Activated gamma-delta T cell treated with anti-CD3 and anti-CD28 coated beads, Interleukin-2, amount 50 U/mL, for 16 hours (primary cell): ENCODE measurements around the gene DMD.
"Not testable (repeated sequence)": the region's sequence is repeated elsewhere in the genome, so short reads cannot be mapped to it uniquely, and the experiment has no call there.

Source experiments
- DNase-seq: peaks from one replicate; pipeline ENCODE4 v3.0.0-alpha.2; 2020; ENCODE audit warnings: low read depth

Gene DMD

DNA sequence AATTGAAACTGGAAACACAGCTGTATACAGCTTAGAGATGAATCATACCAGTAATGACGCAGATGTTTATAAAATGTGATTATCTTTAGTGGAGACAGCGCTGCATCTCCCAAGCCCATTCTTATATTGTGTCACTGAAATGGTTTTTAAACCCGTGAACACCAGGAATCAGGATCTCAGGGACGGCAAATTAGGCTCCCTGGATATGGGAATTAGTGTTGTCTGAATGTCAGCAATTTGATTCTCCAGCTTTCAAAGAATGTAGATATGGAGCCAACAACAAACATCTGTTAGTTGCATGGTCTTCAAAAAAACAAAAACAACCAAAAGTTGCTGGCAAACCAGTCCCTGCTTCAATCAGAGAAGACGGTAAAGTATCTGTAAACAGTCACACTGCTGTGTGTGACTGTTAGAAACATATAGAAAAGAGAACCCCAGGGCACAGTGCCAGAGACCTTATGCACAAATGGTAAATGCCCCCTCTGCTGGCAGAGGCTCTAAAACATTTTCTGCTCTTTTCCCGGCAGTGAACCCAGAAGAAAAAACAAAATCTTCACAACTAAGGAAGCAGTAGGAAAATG is 1787.7 kb downstream of the DMD start:
- DNase-seq: no peak

DNA sequence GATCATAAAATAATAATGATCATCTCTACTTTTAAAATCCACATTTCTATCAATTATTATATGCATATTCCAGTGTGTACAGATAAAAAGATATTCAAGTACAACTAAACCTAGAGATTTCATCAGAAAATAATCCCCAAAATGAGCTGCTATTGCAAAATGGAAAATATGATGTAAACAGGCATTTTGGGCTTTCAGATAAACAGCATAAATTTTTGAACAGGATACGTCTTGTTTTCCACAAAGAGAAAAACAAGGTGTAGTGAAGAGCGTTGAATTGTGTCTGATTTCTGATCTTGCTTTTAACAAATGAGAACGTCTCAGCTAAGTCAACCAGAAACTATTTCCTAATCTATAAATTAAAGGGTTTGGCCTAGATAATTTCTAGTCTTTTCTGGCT is 1789.9 kb downstream of the DMD start:
- DNase-seq: no peak

DNA sequence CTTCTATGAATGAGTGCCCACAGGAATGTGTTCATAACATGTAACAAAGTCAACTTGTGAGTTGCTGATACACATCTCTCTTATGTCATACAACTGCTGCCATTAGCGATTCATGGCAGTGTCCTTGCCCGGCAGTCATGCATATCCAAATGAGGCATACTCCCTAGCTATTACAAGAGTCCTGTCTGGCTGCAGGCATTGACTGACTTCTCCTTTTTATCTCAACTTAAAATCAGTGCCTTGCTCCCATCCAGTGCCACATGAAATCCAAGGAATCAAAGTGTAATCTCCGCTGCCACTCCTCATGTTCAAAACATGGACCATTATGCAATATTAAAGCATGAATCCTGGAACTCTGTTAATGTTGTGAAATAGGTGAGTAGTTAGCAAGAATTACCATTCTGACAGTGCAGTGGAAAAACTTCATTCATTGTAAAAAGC is 1790.6 kb downstream of the DMD start:
- DNase-seq: no peak

GRCh38 chrX:31420302-31420701 is 1791.0 kb downstream of the DMD start:
- no peak for DNase-seq

GRCh38 chrX:31397119-31397518 is 1814.2 kb downstream of the DMD start:
- no peak for DNase-seq

DNA sequence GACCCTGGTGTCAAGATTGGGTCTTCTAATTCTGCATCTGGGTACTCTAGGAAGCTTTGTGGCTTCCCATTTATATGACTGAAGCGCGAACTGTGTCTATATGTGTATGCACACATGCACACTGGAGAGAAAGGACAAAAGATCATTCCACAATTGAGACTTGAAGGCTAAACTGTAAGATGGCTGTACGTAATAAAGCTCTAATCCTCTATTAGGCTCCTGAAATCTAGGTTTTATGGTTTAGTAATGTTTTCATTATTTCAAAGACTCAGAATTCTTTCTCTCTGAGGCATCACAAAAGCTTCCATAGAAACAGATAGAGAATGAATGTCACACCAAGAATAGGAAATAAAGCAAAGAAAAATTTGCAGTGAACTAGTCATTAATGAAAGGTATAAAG is 1818.8 kb downstream of the DMD start:
- no peak for DNase-seq

- DNase-seq: no peak
These were observed 1822.4 kb downstream of the DMD start for GRCh38 chrX:31388946-31389345.

DNA sequence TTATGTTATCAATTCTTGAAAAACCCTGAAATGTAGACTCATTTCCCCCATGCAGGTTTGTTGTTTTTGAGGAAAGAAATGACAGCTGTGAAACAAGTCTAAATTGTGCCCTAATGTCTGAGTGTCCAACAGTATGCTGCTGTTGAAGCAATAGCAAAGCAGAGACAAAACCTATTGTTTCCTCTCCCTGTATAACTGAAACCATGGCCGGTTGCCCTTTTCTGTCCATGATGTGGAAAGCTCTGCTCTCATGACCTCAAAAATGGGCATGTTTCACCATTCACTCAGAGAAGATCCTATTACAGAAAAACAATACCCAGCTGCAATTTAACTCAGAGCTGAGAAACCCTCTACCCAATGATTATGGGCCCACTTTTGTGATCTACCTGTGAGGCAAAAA is 1826.9 kb downstream of the DMD start:
- no peak for DNase-seq

DNA sequence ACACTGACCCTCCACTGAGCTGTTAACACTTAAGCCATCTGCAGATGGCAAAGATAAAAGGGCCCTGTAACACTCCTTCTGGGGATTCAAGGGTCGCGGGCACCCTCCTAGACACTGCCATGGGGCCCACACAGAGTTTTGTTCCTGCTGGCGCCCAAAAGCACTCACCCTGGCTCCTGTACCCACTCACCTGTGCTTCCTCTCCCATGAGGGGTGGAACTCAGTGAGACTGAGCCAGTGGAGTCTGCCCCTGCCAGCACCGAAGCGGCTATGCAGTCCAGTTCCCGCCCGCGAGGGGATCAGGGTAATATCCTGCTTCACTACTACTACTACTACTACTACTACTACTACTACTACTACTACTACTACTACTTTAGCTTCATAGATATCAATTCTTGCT is 1827.4 kb downstream of the DMD start:
- DNase-seq: no peak

DNA sequence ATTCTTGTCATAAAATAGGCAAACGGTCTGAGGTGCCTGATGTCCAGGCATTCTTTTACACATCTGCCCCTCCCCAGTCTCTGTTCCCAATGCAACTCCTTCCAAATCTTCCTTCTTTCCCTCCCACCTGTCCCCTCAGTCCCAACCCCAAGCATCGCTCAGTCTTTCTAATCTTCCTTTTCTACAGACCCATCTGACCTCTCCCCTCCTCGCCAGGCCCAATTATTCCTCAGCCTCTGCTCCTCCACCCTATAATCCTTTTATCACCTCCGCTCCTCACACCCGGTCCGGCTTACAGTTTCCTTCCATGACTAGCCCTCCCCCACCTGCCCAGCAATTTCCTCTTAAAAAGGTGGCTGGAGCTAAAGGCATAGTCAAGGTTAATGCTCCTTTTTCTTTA is 1832.4 kb downstream of the DMD start:
- DNase-seq: not testable (repeated sequence)

DNA sequence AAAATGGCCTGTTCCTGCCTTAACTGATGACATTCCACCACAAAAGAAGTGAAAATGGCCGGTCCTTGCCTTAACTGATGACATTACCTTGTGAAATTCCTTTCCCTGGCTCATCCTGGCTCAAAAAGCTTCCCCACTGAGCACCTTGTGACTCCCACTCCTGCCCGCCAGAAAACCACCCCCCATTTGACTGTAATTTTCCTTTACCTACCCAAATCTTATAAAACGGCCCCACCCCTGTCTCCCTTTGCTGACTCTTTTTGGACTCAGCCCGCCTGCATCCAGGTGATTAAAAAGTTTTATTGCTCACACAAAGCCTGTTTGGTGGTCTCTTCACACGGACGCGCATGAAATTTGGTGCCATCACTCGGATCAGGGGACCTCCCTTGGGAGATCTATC is 1833.5 kb downstream of the DMD start:
- not testable (repeated sequence) for DNase-seq

DNA sequence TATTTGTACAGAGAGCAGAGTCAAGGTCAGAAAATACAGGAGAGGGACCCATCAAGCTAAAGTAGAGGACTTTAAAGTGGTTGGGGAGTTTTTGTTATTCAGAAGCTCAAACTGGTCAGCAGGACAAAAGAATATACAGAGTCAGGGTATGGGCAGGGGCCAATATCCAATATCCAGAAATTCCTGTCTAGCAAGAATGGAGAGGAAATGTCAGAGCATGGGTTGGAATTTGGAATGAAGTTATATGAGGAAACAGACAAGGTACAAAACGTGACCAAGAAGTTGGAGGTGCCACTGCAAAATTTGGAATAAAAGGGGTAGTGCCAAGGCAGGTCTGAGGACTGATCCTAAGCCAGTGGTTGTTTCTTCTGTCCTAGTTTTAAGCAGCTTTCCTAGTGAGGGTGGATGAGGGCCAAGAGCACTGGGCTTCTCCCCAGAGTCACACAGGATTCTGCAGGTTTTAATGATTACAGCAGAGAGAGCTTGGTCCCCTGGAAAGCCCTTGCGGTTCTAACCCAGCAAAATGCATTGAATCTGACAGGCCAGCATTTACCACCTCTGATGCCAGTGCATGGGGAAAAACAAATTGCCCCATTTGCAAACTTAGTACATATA is 1834.8 kb downstream of the DMD start:
- DNase-seq: no peak

- no peak for DNase-seq
These were observed 1836.6 kb downstream of the DMD start for GRCh38 chrX:31374786-31375185.

- no peak for DNase-seq
These were observed 1839.4 kb downstream of the DMD start for GRCh38 chrX:31371956-31372355.

- no peak for DNase-seq
These were observed 1843.5 kb downstream of the DMD start for GRCh38 chrX:31367816-31368215.

- DNase-seq: no peak
These were observed 1845.3 kb downstream of the DMD start for GRCh38 chrX:31366041-31366440.

DNA sequence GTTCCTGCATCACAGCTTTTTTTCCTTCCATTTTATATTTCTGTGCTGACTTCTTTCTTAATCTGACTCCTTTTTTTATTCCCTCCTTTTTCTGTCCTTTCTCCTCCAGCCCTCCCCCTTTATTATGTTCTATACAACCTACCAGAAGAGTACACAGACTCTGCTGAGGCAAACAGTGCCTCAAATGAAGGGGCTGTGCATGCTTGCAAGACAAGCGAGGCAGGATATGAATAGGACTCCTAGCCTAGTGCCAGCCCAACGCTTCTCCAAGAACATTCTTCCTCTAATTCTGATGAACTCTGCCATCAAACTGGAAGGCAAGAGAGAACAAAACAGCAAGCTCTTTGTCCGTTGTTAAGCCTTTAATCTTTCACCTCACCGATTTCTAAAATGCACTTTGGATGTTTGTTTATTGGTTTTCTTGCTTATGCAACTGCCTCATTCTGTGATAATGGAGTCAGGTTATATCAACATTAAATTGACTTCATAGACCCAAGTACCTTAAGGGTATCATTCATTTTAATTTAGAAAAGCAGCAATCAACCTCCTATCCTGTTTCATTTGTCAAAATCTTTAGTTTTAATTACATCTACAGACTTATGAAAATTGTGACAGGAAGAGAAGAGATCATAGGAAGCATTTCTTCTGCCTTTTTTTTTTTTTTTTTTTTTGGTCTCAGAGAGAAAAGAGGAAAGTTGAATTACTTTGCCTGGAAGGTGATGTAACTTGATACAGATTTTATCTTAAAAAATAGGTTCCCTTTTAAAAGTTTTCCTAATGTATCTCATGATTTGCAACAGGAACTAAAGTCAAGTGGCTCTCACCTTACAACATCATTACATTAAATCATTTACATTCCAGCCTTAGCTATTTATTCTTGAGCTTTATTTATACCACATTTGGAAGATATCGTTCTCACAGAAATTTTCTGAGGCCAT is 1854.8 kb downstream of the DMD start:
- no peak for DNase-seq

DNA sequence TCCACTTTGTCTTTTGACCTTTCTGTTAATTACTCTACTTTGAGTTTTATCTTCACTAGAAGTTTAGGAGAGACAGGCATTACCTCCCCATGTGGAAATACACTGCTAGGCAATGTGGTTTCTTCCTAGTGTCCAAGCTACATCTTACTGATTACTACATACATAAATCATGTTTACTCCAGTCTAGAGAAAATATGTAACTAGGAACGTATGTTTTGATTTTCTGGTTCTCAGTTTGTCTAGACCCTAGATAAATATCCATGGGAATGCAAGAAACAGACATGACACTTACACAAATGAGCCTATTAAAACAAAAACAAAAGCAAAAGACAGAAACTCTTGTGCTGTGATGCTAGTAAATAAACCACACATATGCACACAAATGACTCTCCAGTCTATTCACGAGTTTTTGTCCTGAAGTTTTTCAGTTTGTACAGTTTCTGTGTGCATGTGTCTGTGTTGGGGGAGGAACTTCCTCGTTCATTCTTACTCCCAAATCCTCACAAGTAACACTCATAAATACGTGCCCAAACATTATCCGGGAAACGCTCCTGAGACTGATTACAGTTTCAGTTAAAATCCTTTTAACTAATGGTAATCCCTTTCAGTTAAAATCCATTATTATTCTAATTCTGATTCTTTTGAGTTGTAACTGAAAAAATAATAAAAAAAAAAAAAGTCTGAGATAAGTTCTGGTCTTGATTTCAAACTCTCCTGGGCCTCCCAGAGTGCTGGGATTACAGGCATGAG is 1856.0 kb downstream of the DMD start:
- no peak for DNase-seq

GRCh38 chrX:31353095-31353494 is 1858.3 kb downstream of the DMD start:
- DNase-seq: no peak

DNA sequence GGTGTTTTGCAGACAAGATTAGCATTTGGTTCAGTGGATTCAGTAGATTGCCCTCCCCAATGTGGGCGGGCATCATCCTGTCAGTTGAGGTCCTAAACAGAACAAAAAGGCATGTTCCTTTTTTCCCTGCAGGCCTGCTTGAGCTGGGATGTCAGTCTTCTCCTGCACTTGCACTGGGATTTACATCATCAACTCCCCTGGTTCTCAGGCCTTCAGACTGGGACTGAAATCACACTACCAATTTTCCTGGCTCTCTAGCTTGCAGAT is 1860.6 kb downstream of the DMD start:
- DNase-seq: no peak

- DNase-seq: no peak
These were observed 1861.8 kb downstream of the DMD start for GRCh38 chrX:31349515-31349914.

- no peak for DNase-seq
These were observed 1870.8 kb downstream of the DMD start for GRCh38 chrX:31340587-31340986.

DNA sequence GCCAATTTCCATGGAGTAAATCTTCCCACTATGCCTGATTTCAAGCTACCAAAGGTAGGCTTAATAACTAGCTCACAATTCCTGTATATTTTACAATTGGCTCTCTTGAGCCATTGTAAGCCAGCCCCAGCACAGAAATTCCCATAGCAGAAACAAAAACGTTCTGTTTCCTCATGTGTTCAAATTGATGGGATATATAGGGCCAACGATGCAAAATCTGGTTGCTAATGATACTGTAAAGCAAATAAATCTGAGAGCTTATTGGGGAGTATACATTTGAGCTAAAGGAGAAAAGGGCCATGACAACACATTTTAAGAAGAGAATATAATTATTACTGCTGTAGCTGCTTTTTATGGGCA is 1872.4 kb downstream of the DMD start:
- no peak for DNase-seq
